Measurements from ENCODE around the gene RANBP1. TPM values are rescaled to one million over a fixed set of nuclear protein-coding genes. Genes with fewer than 3 reads are reported as not detected.

The RANBP1 gene
- total and polyA plus RNA-seq, 9 of the 15 experiments (the other 6 are each of a cell fraction or from before 2014, with no cell fraction given) = 162 to 2,891 (median 1,289) TPM

GRCh38 chr22:20156611-20157429, 40.9 kb downstream of the RANBP1 start (continued):
- peak; percentile 90; the same call in 1 of the 2 replicates for TF ChIP-seq CGGBP1 (CRISPR knock-in tag; IDR thresholded peaks at IDR 0.05)
- peak; percentile 99 for TF ChIP-seq RB1 (IDR thresholded peaks at IDR 0.05; ENCODE audit: low read depth)
- TF ChIP-seq E2F3 (CRISPR knock-in tag; IDR thresholded peaks at IDR 0.05) = peak; percentile 74; the same call in 1 of the 2 replicates
- peak; percentile 64; the same call in 1 of the 2 replicates for TF ChIP-seq ZNF239 (CRISPR knock-in tag; IDR thresholded peaks at IDR 0.05)
- TF ChIP-seq PHTF2 (CRISPR knock-in tag; IDR thresholded peaks at IDR 0.05) = no peak
- no peak for TF ChIP-seq PHB2 (IDR thresholded peaks at IDR 0.05; ENCODE audit: low read depth)
- peak; percentile 98 for TF ChIP-seq RBM39 (optimal IDR thresholded peaks at IDR 0.05; ENCODE audit: low read depth, low read length)
- peak; percentile 95; the same call in 1 of the 2 replicates for TF ChIP-seq STAT6 (CRISPR knock-in tag; IDR thresholded peaks at IDR 0.05)
- TF ChIP-seq NFIX (CRISPR knock-in tag; IDR thresholded peaks at IDR 0.05; ENCODE audit: low read depth) = no peak
- 0 out of 2 replicates have a peak, but pooled peaks have one; percentile 7 for TF ChIP-seq PHB (CRISPR knock-in tag; IDR thresholded peaks at IDR 0.05)
- TF ChIP-seq ZNF282 (CRISPR knock-in tag; IDR thresholded peaks at IDR 0.05) = 0 out of 2 replicates have a peak, but pooled peaks have one; percentile 57
- peak; percentile 99 for TF ChIP-seq REST (IDR thresholded peaks at IDR 0.05; ENCODE audit: borderline replicate concordance)
- TF ChIP-seq REST (CRISPR knock-in tag; IDR thresholded peaks at IDR 0.05; ENCODE audit: low read depth) = peak; percentile 82; the same call in 1 of the 2 replicates
- TF ChIP-seq CBX8 (IDR thresholded peaks at IDR 0.05; ENCODE audit: borderline replicate concordance, extremely low read depth, low read depth, low read length, poor library complexity, severe bottlenecking) = no peak

Data from K562 (cell line).